ENCODE measurements around the gene BTNL3.
"Not testable (repeated sequence)": the region's sequence is repeated elsewhere in the genome, so short reads cannot be mapped to it uniquely, and the experiment has no call there.

DNA sequence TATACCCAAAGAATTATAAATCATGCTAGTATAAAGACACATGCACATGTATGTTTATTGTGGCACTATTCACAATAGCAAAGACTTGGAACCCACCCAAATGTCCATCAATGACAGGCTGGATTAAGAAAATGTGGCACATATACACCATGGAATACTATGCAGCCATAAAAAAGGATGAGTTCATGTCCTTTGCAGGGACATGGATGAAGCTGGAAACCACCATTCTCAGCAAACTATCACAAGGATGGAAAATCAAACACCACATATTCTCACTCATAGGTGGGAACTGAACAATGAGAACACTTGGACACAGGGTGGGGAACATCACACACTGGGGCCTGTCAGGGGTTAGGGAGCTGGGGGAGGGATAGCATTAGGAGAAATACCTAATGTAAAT, 26.0 kb downstream of the BTNL3 start:
- TF ChIP-seq, protein P1, sequence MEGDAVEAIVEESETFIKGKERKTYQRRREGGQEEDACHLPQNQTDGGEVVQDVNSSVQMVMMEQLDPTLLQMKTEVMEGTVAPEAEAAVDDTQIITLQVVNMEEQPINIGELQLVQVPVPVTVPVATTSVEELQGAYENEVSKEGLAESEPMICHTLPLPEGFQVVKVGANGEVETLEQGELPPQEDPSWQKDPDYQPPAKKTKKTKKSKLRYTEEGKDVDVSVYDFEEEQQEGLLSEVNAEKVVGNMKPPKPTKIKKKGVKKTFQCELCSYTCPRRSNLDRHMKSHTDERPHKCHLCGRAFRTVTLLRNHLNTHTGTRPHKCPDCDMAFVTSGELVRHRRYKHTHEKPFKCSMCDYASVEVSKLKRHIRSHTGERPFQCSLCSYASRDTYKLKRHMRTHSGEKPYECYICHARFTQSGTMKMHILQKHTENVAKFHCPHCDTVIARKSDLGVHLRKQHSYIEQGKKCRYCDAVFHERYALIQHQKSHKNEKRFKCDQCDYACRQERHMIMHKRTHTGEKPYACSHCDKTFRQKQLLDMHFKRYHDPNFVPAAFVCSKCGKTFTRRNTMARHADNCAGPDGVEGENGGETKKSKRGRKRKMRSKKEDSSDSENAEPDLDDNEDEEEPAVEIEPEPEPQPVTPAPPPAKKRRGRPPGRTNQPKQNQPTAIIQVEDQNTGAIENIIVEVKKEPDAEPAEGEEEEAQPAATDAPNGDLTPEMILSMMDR (IDR thresholded peaks at IDR 0.05; ENCODE audit: poor library complexity): not testable (repeated sequence)
- not testable (repeated sequence) for TF ChIP-seq EZH2 (IDR thresholded peaks at IDR 0.05; ENCODE audit: borderline replicate concordance); EZH2phosphoT487 (IDR thresholded peaks at IDR 0.05; ENCODE audit: low read depth, severe bottlenecking, unreplicated experiment)
